HG02642 (cell line): Measurements from ENCODE around the gene ZFYVE28.
"Not testable (repeated sequence)": the region's sequence is repeated elsewhere in the genome, so short reads cannot be mapped to it uniquely, and the experiment has no call there.

Source experiments
- ATAC-seq: cut with Tn5 transposase; IDR thresholded peaks from one replicate; pipeline ENCODE4 v1.9.1; 2021; ENCODE audit warnings: mild to moderate bottlenecking; ENCODE audit not compliant: unreplicated experiment, poor library complexity

ZFYVE28 gene

DNA sequence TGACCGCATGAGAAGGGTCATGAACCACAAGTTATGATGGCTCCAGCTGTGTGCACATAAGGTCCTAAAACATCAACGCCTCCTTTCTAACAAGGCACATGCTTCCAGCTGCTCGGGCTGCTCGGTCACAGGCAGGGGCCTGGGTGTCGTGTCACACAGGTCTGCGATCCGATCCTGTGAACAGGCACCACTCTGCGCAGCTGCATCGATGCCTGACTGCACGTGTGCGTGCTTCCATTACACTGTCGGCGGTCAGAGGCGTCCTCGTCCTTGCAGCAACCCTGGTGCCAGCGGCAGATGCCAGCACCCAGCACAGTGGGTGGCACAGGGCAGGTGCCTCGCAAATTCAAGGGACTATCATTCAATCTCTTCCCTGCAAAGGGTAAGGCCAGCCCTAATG lies 23.9 kb downstream of the ZFYVE28 start:
- ATAC-seq = no peak

DNA sequence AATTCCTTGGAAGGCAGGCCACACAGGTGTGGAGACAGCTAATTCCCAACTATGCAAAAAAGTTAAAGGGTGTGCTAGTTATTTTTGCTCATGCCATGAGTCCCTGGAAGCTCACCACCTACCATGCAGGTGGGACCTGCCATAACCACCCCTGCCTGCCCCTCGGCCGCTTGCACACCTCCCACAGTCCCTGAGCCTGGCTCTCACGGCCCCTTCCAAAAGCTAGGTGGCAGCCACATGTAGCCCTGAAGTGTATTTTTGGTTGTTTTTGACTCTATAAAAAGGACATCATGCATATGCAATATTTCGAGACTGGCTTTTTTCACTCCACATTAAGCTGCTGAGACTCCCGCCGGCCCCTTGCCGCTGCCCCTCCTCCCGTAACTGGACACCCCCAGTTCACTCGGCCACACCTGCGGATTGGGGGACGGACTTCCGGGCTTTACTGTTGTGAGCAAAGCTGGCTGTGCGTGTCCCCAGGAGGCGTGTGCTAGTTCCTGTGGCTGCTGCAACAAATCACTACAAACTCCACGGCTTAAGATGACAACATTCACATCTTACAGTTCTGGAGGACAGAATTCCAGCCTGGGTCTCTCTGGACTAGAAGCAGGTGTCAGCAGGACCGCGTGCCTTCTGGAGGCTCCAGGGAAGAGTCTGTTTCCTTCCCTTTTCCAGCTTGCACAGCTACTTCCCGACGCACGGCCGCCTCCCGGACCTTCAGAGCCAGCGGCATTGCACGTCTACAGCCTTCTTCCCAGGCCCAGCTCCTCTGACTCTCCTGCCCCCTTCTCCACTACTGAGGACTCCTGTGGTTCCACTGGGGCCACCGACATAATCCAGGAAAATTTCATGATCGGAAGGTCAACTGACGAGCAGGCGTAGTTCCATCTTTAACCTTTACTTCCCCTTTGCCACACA lies 24.8 kb downstream of the ZFYVE28 start:
- ATAC-seq = no peak

- no peak for ATAC-seq
These were observed 27.5 kb downstream of the ZFYVE28 start for GRCh38 chr4:2390784-2391421.

DNA sequence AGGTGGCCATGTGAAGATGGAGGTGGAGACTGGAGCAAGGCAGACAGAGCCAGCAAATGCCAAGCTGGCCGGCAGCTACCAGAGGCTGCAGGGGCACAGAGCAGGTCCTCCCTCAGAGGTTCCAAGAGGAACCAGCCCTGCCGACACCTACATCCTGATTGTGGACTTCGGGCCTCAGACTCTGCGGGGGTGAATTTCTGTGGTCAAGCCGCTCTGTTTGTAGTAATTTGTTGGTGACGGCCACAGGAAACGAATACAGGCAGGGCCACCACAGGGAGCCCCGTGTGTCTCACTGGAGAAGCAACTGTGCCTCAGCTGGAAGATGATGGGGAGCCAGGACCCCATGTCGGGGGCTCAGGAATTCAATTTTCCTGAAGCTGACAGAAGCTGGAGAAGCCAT lies 28.3 kb downstream of the ZFYVE28 start:
- ATAC-seq = no peak

GRCh38 chr4:2389691-2390090 lies 28.8 kb downstream of the ZFYVE28 start:
- ATAC-seq = no peak

- no peak for ATAC-seq
These were observed 29.8 kb downstream of the ZFYVE28 start for GRCh38 chr4:2388429-2389182.

GRCh38 chr4:2387829-2388228 lies 30.6 kb downstream of the ZFYVE28 start:
- no peak for ATAC-seq

DNA sequence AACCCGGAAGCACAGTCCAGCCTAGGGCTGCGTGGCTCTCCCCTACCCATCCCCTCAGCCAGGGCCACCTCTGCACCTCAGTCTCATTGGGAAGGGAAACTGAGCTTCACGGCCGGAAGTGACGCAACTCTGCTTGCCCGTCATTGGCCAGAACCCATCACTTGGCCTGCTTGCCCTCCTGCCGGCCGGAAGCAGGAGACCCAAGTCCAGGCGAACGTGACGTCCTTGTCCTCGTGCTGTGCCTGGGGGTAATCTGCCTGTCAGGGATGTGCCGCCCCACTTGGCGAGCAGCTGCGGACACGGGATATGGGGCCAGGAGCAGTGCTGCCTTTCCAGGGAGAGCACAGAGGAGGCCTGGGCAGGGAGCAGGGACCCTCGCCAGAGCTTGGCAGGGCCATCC lies 31.2 kb downstream of the ZFYVE28 start:
- no peak for ATAC-seq

DNA sequence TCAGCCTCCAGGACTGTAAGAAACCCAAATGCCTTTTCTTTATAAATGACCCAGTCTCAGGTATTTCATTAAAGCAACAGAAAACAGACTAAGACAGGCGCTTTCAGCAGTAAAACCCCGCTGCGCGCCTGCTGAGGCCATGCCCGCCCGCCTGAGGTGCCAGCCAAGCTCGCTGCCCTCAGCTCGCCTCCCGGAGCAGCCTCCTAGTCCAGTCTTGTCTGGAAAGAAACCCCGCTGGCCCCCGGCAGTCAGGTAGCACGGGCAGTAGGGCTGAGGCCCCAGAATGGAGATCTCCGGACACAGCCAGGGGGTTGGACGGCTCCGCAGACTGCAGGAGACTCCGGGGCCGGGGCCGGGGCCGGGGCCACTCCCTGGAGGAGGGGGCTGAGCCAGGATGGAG lies 31.7 kb downstream of the ZFYVE28 start:
- no peak for ATAC-seq

DNA sequence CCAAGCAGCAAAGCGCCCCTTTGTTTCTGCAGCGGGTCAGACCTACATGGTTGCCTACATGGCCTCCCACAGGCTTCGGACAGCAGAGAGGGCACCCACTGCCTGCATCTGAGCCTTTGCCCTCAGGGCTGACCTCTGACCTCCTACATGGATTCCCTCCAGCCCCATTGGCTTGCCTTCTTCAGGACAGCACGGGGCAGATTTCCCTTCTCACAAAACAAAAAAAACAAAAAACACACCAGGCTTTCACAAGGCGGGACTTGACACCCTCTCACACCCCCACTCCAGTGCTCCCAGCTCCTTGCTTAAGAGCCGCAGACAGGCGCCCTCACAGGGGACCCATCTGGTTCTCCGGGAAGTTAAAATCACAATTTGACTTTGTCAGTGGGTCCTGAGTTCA lies 32.9 kb downstream of the ZFYVE28 start:
- ATAC-seq = no peak

- no peak for ATAC-seq
These were observed 34.2 kb downstream of the ZFYVE28 start for GRCh38 chr4:2384245-2384644.

DNA sequence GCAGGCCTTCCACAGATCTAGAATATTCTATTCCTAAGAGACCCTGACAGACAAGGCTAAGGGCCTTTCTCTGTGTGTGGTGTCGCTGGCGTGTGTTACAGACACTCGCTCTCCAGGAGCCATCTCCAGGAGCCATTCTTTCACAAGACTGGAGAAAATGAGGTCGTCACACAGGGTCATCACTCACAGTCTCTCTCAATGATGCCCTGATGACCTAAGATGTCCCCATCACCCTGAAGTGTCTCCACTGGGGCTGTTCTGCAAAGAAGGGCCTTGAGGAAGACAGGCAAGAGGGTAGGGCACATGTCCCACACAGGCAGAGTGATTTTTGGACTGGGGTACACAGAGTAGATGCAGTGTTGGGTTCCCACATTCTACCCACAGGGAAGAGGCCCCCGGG lies 34.7 kb downstream of the ZFYVE28 start:
- no peak for ATAC-seq

- not testable (repeated sequence) for ATAC-seq
These were observed 35.2 kb downstream of the ZFYVE28 start for GRCh38 chr4:2383220-2383631.

DNA sequence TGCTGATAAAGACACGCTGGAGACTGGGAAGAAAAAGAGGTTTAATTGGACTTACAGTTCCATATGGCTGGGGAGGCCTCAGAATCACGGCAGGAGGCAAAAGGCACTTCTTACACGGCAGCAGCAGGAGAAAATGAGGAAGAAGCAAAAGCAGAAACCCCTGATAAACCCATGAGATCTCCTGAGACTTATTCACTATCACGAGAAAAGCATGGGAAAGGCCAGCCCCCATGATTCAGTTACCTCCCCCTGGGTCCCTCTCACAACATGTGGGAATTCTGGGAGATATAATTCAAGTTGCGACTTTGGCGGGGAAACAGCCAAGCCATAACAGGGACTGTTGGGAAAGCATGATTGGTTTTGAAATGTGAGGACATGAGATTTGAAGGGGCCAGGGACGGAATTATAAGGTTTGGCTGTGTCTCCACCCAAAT lies 35.7 kb downstream of the ZFYVE28 start:
- ATAC-seq = not testable (repeated sequence)

- not testable (repeated sequence) for ATAC-seq
These were observed 37.9 kb downstream of the ZFYVE28 start for GRCh38 chr4:2380589-2380988.

GRCh38 chr4:2378898-2379297 lies 39.5 kb downstream of the ZFYVE28 start:
- ATAC-seq = no peak

DNA sequence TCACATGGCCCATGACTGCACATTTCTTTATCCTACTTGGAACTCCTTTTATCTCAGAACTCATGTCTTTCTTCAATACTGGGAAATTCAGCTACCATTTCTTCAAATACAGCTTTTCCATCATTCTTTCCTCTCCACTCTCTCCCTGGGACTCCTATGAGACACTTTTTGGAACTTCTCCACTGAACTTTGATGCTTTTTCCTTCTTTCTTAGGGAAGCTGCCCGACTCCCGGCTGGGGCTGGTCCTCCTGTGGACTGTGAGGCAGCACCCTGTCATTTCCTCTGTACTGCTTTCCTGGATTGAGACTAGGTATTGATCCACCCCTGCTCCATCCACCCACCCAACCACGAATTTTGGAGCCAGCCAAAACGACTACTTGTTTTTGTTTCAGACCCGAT lies 40.0 kb downstream of the ZFYVE28 start:
- ATAC-seq = no peak

DNA sequence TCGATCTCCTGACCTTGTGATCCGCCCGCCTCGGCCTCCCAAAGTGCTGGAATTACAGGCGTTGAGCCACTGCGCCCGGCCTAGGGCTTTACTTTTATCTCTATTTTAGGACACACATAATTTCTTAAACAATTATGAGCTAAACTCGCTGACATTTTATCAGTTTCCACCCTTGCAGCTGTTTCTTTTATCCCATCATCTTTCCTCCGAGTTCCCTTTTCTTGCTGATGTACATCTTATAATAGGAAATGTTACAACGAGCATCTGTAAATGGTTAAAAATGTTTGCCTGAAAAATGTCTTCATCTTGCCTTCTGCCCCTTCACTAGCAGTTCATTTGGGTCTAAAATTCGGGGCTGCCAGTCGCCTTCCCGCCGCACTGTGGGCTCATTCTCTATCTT lies 41.2 kb downstream of the ZFYVE28 start:
- no peak for ATAC-seq

DNA sequence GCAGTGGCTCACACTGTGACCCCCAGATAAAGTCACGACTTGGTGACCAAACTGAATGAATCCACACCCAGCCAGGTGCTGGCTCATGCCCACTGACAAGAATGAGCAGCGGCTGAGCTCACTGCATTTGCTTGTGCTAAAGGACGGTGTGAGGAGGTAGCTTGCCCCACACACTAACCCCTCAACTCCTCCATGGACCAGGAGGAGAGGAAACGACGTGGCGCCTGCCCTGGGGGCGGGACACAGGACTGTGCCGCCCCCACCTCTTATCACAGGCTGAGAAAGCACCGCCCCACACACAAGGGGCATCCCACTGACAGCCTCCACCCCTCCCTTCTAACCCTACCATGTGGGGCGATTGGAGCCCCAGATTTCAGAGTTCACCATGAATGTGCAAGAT lies 43.0 kb downstream of the ZFYVE28 start:
- ATAC-seq = no peak

GRCh38 chr4:2373532-2373931 lies 44.9 kb downstream of the ZFYVE28 start:
- ATAC-seq = no peak

DNA sequence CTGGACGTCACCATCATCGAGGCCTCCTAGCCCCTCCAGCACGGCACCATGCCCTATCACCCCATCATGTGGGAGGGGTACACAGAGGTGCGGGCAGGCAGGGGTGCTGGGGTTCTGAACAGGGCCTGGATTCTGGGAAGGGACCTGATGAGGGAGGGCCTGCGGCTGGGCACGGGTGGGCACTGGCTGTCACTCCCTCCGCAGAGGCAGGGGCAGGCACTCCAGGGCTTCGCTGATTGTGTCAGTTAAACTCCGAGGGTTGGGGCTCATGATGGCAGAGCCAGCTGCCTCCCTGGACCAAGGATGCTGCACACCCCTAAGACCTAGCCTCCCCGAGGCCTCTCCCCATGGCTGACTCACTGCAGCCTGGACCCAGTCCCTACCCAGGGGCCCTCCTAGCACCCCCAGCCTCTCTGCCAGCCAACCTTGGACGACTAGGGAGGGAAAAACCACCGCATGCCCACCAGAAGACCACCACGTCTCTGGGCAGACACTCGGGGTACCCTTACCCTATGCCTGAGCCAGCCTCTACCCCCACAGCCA lies 45.9 kb downstream of the ZFYVE28 start:
- no peak for ATAC-seq
